IPS-11a (cell line): ENCODE measurements around the gene ALK.

Experiments
- H3K4me3 ChIP-seq: one replicate; pipeline ENCODE4 v1.5.1; 2013; ENCODE audit warnings: low read depth, low read length, control low read depth

ALK gene

GRCh38 chr2:29799628-29800027 lies 121.8 kb downstream of the ALK start:
- H3K4me3 ChIP-seq = no peak overlapping the region

- no peak overlapping the region for H3K4me3 ChIP-seq
Observed at GRCh38 chr2:29797916-29798315, 123.5 kb downstream of the ALK start.

- H3K4me3 ChIP-seq = no peak overlapping the region
Observed at GRCh38 chr2:29796446-29796845, 124.9 kb downstream of the ALK start.

GRCh38 chr2:29789911-29790485 lies 131.4 kb downstream of the ALK start:
- no peak overlapping the region for H3K4me3 ChIP-seq

- H3K4me3 ChIP-seq = no peak overlapping the region
Observed at GRCh38 chr2:29787473-29788465, 133.6 kb downstream of the ALK start.

- H3K4me3 ChIP-seq = no peak overlapping the region
Observed at GRCh38 chr2:29786361-29786760, 135.0 kb downstream of the ALK start.

GRCh38 chr2:29783666-29784065 lies 137.7 kb downstream of the ALK start:
- no peak overlapping the region for H3K4me3 ChIP-seq

GRCh38 chr2:29782549-29783458 lies 138.6 kb downstream of the ALK start:
- H3K4me3 ChIP-seq = no peak overlapping the region

- H3K4me3 ChIP-seq = no peak overlapping the region
Observed at GRCh38 chr2:29782087-29782486, 139.3 kb downstream of the ALK start.

- H3K4me3 ChIP-seq = no peak overlapping the region
Observed at GRCh38 chr2:29780906-29781305, 140.5 kb downstream of the ALK start.

- H3K4me3 ChIP-seq = no peak overlapping the region
Observed at GRCh38 chr2:29777161-29777560, 144.2 kb downstream of the ALK start.

- no peak overlapping the region for H3K4me3 ChIP-seq
Observed at GRCh38 chr2:29776406-29776805, 145.0 kb downstream of the ALK start.

- no peak overlapping the region for H3K4me3 ChIP-seq
Observed at GRCh38 chr2:29775937-29776336, 145.4 kb downstream of the ALK start.

- no peak overlapping the region for H3K4me3 ChIP-seq
Observed at GRCh38 chr2:29774624-29775023, 146.8 kb downstream of the ALK start.

- no peak overlapping the region for H3K4me3 ChIP-seq
Observed at GRCh38 chr2:29770846-29771245, 150.5 kb downstream of the ALK start.

- H3K4me3 ChIP-seq = no peak overlapping the region
Observed at GRCh38 chr2:29769847-29770246, 151.5 kb downstream of the ALK start.

GRCh38 chr2:29767606-29768335 lies 153.6 kb downstream of the ALK start:
- no peak overlapping the region for H3K4me3 ChIP-seq

- no peak overlapping the region for H3K4me3 ChIP-seq
Observed at GRCh38 chr2:29766191-29766590, 155.2 kb downstream of the ALK start.

GRCh38 chr2:29765721-29766120 lies 155.7 kb downstream of the ALK start:
- H3K4me3 ChIP-seq = no peak overlapping the region

GRCh38 chr2:29763371-29763770 lies 158.0 kb downstream of the ALK start:
- H3K4me3 ChIP-seq = no peak overlapping the region

GRCh38 chr2:29762239-29762638 lies 159.1 kb downstream of the ALK start:
- H3K4me3 ChIP-seq = no peak overlapping the region
